ENCODE data around the gene DCLK1.

DNA sequence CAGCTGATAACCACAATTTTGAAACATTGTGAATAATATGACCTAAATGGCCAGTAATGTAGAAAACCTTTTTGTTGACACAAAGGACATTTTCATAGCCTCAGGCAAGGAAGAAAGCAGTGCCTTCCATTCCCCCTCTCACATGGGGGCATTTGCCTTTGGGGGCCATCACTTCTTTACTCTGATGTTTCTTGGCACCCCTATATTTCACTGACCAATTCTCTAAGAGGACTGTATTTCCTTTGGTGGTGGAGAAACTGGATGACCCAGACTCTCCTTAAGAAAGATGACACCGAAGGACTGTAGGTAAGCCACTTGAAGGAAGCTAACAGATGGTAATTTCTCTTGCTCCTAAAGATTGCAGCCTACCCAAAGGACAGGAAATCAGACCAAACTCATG, 254.6 kb downstream of the DCLK1 start:
- TF ChIP-seq, protein P1, sequence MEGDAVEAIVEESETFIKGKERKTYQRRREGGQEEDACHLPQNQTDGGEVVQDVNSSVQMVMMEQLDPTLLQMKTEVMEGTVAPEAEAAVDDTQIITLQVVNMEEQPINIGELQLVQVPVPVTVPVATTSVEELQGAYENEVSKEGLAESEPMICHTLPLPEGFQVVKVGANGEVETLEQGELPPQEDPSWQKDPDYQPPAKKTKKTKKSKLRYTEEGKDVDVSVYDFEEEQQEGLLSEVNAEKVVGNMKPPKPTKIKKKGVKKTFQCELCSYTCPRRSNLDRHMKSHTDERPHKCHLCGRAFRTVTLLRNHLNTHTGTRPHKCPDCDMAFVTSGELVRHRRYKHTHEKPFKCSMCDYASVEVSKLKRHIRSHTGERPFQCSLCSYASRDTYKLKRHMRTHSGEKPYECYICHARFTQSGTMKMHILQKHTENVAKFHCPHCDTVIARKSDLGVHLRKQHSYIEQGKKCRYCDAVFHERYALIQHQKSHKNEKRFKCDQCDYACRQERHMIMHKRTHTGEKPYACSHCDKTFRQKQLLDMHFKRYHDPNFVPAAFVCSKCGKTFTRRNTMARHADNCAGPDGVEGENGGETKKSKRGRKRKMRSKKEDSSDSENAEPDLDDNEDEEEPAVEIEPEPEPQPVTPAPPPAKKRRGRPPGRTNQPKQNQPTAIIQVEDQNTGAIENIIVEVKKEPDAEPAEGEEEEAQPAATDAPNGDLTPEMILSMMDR (IDR thresholded peaks at IDR 0.05 in 4 of 5, conservative IDR thresholded peaks at IDR 0.05 in 1 of 5): no peak
- TF ChIP-seq POLR2A (IDR thresholded peaks at IDR 0.05): no peak

All from gastrocnemius medialis (tissue), 4 donors.